H1 (cell line): Measurements from ENCODE around the gene PHLPP2. TPM values are rescaled to one million over a fixed set of nuclear protein-coding genes. Genes with fewer than 3 reads are reported as not detected.

Experiments used
- ASH2L ChIP-seq: fragments of 200-600, 300-600 bp; sonication (generic); IDR thresholded peaks from one replicate; pipeline ENCODE4 v1.7.1; 2017; ENCODE audit warnings: low read length
- CEBPB ChIP-seq: IDR thresholded peaks from 2 replicates; pipeline ENCODE4 v1.6.1; 2012; ENCODE audit warnings: low read depth, low read length
- POLR2A ChIP-seq, 2 experiments: IDR thresholded peaks; 1 replicate in 1 of 2; 2 replicates in 1 of 2; pipeline ENCODE4 v1.6.1; 2011; ENCODE audit warnings: low read depth in 2 of 2, low read length in 2 of 2, mild to moderate bottlenecking in 2 of 2; ENCODE audit errors: control extremely low read depth in 1 of 2
- SAP30 ChIP-seq: fragments of 300-600 bp; sonication (generic); IDR thresholded peaks from 2 replicates; pipeline ENCODE4 v1.7.1; 2012; ENCODE audit warnings: low read length, moderate library complexity, mild to moderate bottlenecking, inconsistent platforms; ENCODE audit not compliant: insufficient read depth, insufficient replicate concordance
- polyA plus RNA-seq, 7 experiments: library from polyadenylated mRNA; depleted of rRNA in 3 of 7; stranded (reverse) in 5 of 7; unstranded in 2 of 7; fragments of >200 nt in 5 of 7; fragments of 200-250 nt in 2 of 7; gene quantifications; 1 replicate in 5 of 7; 2 replicates in 1 of 7; 4 replicates in 1 of 7; pipeline versions ENCODE4 v1.2.1 to v1.2.3, GENCODE V29; 2011 to 2013; ENCODE audit warnings: missing spikeins in 2 of 7, mixed read lengths in 2 of 7
- total RNA-seq: library from RNA; stranded (reverse); fragmentation: NEBNext Ultra II Directional; extraction: Animal tissue kit (Norgen Biotek cat#: 25700); gene quantifications from 2 replicates; pipeline ENCODE4 v1.2.1, GENCODE V29; 2021

Gene PHLPP2
- total and polyA plus RNA-seq, 2 of the 8 experiments (the other 6 are each of a cell fraction or from before 2014, with no cell fraction given): 7.3 to 12.9 TPM

GRCh38 chr16:71659471-71659870 lies 65.0 kb downstream of the PHLPP2 start (continued):
- TF ChIP-seq CEBPB (no peak), ASH2L (no peak), POLR2A (IDR thresholded peaks at IDR 0.05; ENCODE audit: control extremely low read depth in 1 of 2, low read depth in 2 of 2, low read length in 2 of 2) (no peak), SAP30 (no peak)
